Measurements from ENCODE around the gene CX3CL1. TPM values are rescaled to one million over a fixed set of nuclear protein-coding genes. Genes with fewer than 3 reads are reported as not detected.

Gene CX3CL1
- total RNA-seq, 1 experiment from 2014 or later: 1.7 TPM

GRCh38 chr16:57354311-57354710 is 18.0 kb upstream of the CX3CL1 start:
- Histone ChIP-seq H2AFZ (ENCODE audit: low read length) (no peak overlapping the region), H2BK120ac (ENCODE audit: low read depth, low read length, poor library complexity, severe bottlenecking) (no peak overlapping the region), H2BK20ac (ENCODE audit: low read depth, low read length, poor library complexity, severe bottlenecking) (no peak overlapping the region), H3K23me2 (ENCODE audit: insufficient read length, low read depth, low read length, poor library complexity, severe bottlenecking) (no peaks in the 10 kb centered on the region), H3K18ac (ENCODE audit: insufficient read length, low read depth, low read length) (no peak overlapping the region), H2BK5ac (ENCODE audit: insufficient read length, low read length) (no peak overlapping the region), H4K5ac (ENCODE audit: insufficient read length, low read depth, low read length) (no peak overlapping the region), H3K79me1 (ENCODE audit: insufficient read depth, low read depth, low read length, poor library complexity, severe bottlenecking) (no peaks in the 10 kb centered on the region), H3K14ac (ENCODE audit: insufficient read depth, low read length) (no peak overlapping the region), H2BK15ac (ENCODE audit: low read depth, low read length) (no peak overlapping the region), H4K8ac (replicated peaks; ENCODE audit: insufficient read length, low read depth, low read length) (no peak overlapping the region), H3T11ph (ENCODE audit: low read length) (no peak overlapping the region), H3K4ac (ENCODE audit: low read depth, low read length) (no peak overlapping the region), H4K91ac (ENCODE audit: insufficient read length, low read depth, low read length) (no peak overlapping the region), H3K4me2 (ENCODE audit: insufficient read depth, insufficient read length, low read length) (no peak overlapping the region), H2BK12ac (ENCODE audit: insufficient read length, low read depth, low read length) (no peak overlapping the region), H4K20me1 (ENCODE audit: control insufficient read depth, insufficient read depth, insufficient read length) (no peaks in the 10 kb centered on the region), H3K79me2 (ENCODE audit: insufficient read depth, low read length) (no peaks in the 10 kb centered on the region), H3K23ac (ENCODE audit: insufficient read length, low read depth, low read length) (no peak overlapping the region), H3K27me3 (ENCODE audit: insufficient read depth, low read length) (no peaks in the 10 kb centered on the region), H3K9me3 (ENCODE audit: control insufficient read depth, low read depth, low read length) (no peaks in the 10 kb centered on the region), H2AK5ac (ENCODE audit: insufficient read length, low read length) (no peak overlapping the region), H3K27ac (ENCODE audit: insufficient read length, low read depth, low read length) (no peak overlapping the region), H3K4me1 (ENCODE audit: insufficient read depth, low read length) (no peaks in the 10 kb centered on the region), H3K56ac (ENCODE audit: insufficient read length, low read depth, low read length) (no peak overlapping the region), H3K9ac (ENCODE audit: extremely low read depth, insufficient read length, low read length) (no peak overlapping the region)
- Mint-ChIP-seq H3K4me3 (no peak overlapping the region), H3K36me3 (ENCODE audit: insufficient read depth in 1 of 3, low read depth in 3 of 3) (no peaks in the 10 kb centered on the region), H3K4me1 (peaks cover 0 to 4% of the 10 kb centered on the region in 2 experiments; a peak in 2 of 4 replicates), H3K9me3 (no peaks in the 10 kb centered on the region), H3K27ac (no peak overlapping the region), H3K27me3 (ENCODE audit: low read depth) (peaks cover 8% of the 10 kb centered on the region; the same call in 1 of the 2 replicates)
- no peak for TF ChIP-seq CTCF (conservative IDR thresholded peaks at IDR 0.05)
- no CpG with 5 or more reads among the region's 7 CpGs for whole genome bisulfite sequencing (ENCODE audit: extremely low coverage, insufficient read length, low lambda C conversion rate)
- no peak for DNase-seq

Data from H9 (cell line).